ENCODE measurements around the gene RASSF8.

DNA sequence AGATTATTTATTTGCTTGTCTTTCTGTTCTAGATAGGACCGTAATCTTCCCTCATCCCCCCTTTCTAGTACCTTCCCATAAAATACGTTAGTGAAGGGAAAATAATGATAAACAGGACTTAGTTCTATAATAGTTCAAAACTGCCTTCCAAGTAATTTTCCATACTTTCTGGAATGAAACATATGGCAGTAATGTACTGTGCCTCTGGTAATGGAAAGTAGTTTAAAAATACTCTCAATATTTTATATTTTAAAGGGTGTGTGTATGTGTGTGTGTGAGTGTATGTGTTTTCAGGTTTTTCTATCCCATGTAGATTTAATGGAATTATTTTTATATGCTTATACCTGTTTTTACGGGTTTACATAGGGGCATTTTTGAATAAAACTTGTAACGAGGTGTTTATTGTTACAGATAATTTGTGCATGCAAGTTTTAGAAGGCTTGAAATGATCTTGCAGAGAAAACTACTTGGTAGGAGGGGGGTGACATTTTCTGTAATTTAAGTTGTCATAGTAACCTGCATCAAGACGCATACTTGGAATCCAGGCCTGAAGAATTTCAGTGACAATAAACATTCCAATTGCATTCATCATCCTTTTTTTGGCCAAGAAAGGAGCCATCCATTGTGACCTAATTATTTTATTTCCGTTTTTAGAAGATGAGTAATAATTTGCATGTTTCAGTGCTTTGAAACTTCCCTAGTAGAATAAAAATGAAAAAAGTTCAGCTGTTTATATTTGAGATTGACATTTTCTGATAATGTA, 38.9 kb downstream of the RASSF8 start:
- TF ChIP-seq POLR2A (IDR thresholded peaks at IDR 0.05; ENCODE audit: extremely low read depth, insufficient read length) (no peak), MYC (IDR thresholded peaks at IDR 0.05; ENCODE audit: low read depth, low read length) (no peak), CTCF (IDR thresholded peaks at IDR 0.05; ENCODE audit: low read depth, low read length) (no peak)
- TF ChIP-seq, protein P1, sequence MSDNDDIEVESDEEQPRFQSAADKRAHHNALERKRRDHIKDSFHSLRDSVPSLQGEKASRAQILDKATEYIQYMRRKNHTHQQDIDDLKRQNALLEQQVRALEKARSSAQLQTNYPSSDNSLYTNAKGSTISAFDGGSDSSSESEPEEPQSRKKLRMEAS (IDR thresholded peaks at IDR 0.05; ENCODE audit: low read depth, low read length) = no peak
